ENCODE measurements around the gene ZNF764.
A peak's percentile ranks its signal among the peaks of the same experiment; 100 is the strongest.

DNA sequence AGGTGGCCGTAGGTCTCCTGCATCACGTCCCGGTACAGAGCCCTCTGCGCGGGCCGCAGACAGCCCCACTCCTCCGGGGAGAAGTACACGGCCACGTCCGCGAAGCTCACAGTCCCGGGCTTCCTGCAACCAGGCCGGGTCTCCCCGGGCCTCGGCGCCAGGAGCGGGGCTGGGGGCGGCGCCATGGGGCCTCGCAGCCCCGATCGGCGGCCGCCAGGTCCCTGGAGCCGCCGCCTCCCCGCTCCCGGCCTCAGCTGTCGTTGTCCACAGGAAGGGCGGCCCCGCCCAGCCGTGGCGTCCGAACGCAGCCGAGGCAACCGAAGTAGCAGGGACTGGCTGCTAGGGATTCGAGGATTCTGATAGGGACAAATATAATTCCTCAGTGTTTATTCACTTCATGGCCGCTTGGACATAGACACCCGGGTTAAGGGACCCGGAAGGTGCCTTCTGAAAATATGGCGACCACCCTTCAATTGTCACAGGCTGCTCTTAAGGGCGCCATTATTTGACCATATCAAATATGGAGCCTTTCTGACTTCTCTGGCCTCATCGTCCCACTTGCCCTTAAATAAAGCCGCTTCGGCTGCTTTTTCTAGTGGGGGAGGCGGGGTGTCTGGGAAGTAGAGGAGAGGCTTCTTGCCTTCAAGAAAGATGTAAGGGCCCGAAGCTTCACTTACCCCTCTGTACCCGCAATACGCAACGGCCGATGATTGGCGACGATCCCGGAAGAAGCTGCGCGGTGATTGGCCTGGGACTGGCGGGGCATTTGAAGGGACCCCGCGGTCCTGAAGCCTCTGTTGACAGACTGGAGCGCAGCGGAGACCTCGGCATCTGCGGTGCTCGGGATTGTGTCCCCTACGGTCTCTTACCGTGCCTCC, 13.5 kb upstream of the ZNF764 start, which contains the start of gene ZNF688:
- TF ChIP-seq, protein P1, sequence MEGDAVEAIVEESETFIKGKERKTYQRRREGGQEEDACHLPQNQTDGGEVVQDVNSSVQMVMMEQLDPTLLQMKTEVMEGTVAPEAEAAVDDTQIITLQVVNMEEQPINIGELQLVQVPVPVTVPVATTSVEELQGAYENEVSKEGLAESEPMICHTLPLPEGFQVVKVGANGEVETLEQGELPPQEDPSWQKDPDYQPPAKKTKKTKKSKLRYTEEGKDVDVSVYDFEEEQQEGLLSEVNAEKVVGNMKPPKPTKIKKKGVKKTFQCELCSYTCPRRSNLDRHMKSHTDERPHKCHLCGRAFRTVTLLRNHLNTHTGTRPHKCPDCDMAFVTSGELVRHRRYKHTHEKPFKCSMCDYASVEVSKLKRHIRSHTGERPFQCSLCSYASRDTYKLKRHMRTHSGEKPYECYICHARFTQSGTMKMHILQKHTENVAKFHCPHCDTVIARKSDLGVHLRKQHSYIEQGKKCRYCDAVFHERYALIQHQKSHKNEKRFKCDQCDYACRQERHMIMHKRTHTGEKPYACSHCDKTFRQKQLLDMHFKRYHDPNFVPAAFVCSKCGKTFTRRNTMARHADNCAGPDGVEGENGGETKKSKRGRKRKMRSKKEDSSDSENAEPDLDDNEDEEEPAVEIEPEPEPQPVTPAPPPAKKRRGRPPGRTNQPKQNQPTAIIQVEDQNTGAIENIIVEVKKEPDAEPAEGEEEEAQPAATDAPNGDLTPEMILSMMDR (IDR thresholded peaks at IDR 0.05 in 2 of 3, conservative IDR thresholded peaks at IDR 0.05 in 1 of 3; ENCODE audit: insufficient read depth in 2 of 3, low read depth in 1 of 3, low read length in 3 of 3) = 0 out of 6 replicates have a peak, but pooled peaks of 1 of the 3 experiments have one; percentile 4
- TF ChIP-seq SMARCC2 (IDR thresholded peaks at IDR 0.05; ENCODE audit: low read depth) = no peak
- no peak for TF ChIP-seq SETDB1 (IDR thresholded peaks at IDR 0.05; ENCODE audit: low read length)
- no peak for TF ChIP-seq HDAC6 (IDR thresholded peaks at IDR 0.05; ENCODE audit: low read depth, low read length)
- no peak for TF ChIP-seq HSF4 (CRISPR knock-in tag; IDR thresholded peaks at IDR 0.05; ENCODE audit: borderline replicate concordance)
- TF ChIP-seq YY1 (IDR thresholded peaks at IDR 0.05; ENCODE audit: borderline replicate concordance in 1 of 3, control insufficient read depth in 1 of 3, extremely low read depth in 1 of 3, insufficient read depth in 3 of 3, insufficient read length in 1 of 3, insufficient replicate concordance in 2 of 3, low read depth in 1 of 3, low read length in 2 of 3) = peak; percentile 88 to 98 (median 97)
- no peak for TF ChIP-seq RCOR1 (IDR thresholded peaks at IDR 0.05; ENCODE audit: borderline replicate concordance in 1 of 2, low read depth in 2 of 2, low read length in 2 of 2)
- TF ChIP-seq, protein P2, sequence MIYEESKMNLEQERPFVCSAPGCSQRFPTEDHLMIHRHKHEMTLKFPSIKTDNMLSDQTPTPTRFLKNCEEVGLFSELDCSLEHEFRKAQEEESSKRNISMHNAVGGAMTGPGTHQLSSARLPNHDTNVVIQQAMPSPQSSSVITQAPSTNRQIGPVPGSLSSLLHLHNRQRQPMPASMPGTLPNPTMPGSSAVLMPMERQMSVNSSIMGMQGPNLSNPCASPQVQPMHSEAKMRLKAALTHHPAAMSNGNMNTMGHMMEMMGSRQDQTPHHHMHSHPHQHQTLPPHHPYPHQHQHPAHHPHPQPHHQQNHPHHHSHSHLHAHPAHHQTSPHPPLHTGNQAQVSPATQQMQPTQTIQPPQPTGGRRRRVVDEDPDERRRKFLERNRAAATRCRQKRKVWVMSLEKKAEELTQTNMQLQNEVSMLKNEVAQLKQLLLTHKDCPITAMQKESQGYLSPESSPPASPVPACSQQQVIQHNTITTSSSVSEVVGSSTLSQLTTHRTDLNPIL (CRISPR knock-in tag; IDR thresholded peaks at IDR 0.05) = no peak
- no peak for TF ChIP-seq EP300 (IDR thresholded peaks at IDR 0.05; ENCODE audit: low read length)
- TF ChIP-seq SAFB2 (IDR thresholded peaks at IDR 0.05; ENCODE audit: borderline replicate concordance, low read depth, low read length, severe bottlenecking) = no peak
- TF ChIP-seq ZSCAN29 (IDR thresholded peaks at IDR 0.05) = no peak
- no peak for TF ChIP-seq EZH2 (IDR thresholded peaks at IDR 0.05; ENCODE audit: borderline replicate concordance, low read depth, low read length)
- no peak for TF ChIP-seq SOX6 (IDR thresholded peaks at IDR 0.05)

Data from K562 (cell line).